ENCODE results near the gene CHRNB2.

- TF ChIP-seq CTCF (optimal IDR thresholded peaks at IDR 0.05 in 1 of 3, IDR thresholded peaks at IDR 0.05 in 1 of 3, conservative IDR thresholded peaks at IDR 0.05 in 1 of 3; ENCODE audit: extremely low read depth in 1 of 3, insufficient read depth in 2 of 3, low read length in 3 of 3) (no peak), EZH2 (IDR thresholded peaks at IDR 0.05; ENCODE audit: low read length) (no peak)
Measured at GRCh38 chr1:154556422-154556821, 11.2 kb upstream of the CHRNB2 start.
